EL (cell line): ENCODE results near the gene CCL24.
"Not testable (repeated sequence)": the region's sequence is repeated elsewhere in the genome, so short reads cannot be mapped to it uniquely, and the experiment has no call there.

Source experiments
- DNase-seq: peaks from one replicate; pipeline ENCODE4 v3.0.0-alpha.2; 2016

The CCL24 gene

DNA sequence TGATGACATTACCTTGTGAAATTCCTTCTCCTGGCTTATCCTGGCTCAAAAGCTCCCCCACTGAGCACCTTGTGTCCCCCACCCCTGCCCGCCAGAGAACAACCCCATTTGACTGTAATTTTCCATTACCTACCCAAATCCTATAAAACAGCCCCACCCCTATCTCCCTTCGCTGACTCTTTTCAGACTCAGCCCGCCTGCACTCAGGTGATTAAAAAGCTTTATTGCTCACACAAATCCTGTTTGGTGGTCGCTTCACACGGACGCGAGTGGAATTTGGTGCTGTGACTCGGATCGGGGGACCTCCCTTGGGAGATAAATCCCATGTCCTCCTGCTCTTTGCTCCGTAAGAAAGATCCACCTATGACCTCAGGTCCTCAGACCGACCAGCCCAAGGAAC is 34.6 kb downstream of the CCL24 start:
- DNase-seq = not testable (repeated sequence)

DNA sequence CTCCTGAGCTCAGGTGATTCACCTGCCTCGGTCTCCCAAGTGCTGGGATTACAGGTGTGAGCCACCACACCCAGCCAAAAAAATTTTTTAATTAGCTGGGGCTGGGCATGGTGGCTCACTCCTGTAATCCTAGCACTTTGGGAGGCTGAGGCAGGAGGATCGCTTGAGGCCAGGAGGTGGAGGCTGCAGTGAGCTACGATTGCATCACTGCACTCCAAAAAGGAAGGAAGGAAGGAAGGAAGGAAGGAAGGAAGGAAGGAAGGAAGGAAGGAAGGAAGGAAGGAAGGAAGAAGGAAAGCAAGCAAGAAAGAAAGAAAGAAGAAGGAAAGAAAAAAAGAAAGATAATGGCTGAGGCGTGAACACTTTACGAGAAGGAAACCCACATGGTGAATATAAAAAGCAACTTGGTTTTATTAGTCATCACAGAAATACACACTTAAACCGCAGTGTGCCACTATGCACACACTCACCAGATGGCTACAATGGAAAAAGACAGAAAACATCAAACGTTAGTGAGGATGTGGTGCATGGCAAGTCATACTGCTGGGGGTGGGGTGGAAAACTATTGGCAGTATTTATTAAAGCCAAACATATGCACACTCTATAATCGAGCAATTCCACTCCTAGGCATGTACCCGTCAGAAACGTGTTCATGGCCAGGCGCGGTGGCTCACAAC is 37.2 kb downstream of the CCL24 start:
- DNase-seq = peak; percentile 78

- not testable (repeated sequence) for DNase-seq
Observed at GRCh38 chr7:75773958-75774357, 39.6 kb downstream of the CCL24 start.

DNA sequence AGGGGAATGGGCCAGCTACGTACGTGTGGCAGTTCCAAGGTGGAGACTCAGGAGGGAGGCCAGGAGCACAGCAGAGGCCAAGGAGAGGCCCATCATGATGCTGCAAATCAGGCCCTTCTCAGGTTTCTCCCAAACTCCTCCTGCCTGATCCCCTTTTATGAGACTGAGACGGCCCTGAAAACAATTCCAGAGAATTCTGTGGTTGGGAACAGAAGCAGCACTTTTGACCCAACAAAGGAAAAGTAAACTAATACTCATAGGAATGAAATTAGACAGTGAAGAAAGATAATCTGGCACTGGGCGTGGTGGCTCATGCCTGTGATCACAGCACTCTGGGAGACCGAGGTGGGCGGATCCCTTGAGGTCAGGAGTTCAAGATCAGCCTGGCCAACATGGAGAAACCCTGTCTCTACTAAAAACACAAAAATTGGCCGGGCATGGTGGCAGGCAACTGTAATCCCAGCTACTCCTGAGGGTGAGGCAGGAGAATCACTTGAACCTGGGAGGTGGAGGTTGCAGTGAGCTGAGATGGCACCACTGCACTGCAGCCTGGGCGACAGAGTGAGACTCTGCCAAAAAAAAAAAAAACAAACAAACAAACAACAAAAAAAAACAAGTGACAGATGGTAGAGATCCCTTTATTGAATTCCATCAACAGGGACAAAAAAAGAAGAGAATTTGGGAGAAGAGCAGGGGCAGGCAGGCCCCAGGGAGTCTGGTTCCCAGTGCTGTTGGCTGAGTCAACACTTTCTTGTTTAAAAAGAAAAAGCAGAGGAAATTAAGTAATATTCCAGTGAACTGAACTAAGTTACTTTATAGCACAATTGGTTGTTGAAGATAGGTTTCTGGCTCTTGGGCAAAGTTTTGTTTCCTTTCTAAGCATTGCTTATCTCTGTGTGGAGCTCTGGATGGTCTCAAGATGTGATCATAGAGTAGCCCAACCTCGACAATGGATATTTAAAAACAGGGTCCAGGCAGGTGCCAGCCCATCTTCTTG is 41.2 kb downstream of the CCL24 start, which contains the start of gene CCL26:
Gene CCL26 (minus strand): TSS at position 131 of the 997 bp plus-strand sequence. CDS start 35 bp downstream, at position 96.
- DNase-seq = peak; percentile 91

DNA sequence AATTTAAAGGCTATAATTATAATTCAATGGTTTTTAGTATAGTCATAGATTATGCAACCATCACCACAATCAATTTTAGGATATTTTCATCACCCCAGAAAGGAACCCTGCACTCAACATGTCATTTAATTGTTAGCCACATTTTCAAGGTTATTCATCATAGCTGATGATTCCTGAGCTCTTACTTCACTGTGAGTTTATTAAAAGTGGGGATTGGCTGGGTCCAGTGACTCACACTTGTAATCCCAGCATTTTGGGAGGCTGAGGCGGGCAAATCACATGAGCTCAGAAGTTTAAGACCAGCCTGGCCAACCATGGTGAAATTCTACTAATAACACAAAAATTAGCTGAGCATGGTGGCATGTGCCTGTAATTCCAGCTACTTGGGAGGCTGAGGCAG is 42.4 kb downstream of the CCL24 start:
- DNase-seq = peak; percentile 83

DNA sequence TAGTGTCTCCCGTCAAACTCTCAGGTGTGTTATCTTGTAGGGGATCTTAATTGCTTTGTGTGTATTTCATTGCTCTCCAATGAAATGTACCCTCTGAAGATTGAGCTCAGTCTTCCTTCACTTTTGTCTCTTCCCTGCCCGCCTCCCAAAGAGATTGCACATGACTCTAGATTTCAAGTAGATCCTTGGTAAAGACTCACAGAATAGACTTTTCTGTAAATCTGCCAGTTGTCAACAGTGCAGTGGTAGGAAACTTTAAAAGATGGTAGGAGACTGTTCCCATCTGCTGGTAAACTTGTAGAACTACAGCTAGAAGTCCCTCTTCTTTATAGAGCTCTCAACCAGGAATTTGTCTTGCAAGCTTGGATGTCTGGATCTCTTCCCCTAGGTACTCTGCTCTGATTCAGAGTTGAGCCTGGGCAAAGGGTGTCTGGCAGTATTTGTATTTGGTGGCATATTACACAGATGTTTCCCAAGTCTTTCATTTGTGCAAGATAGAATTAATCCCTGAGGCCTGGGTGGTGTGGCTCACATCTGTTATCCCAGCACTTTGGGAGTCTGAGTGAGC is 51.2 kb downstream of the CCL24 start:
- DNase-seq = peak; percentile 63

GRCh38 chr7:75761801-75762200 is 51.8 kb downstream of the CCL24 start:
- not testable (repeated sequence) for DNase-seq
